NCI-H2196 (cell line): Measurements from ENCODE around the gene PLEKHB2.
"Not testable (repeated sequence)": the region's sequence is repeated elsewhere in the genome, so short reads cannot be mapped to it uniquely, and the experiment has no call there.

Experiments used
- DNase-seq: peaks from one replicate; lab custom pipeline; 2025; ENCODE audit not compliant: unreplicated experiment; lab: John Stamatoyannopoulos, UW

Gene PLEKHB2, protein sequence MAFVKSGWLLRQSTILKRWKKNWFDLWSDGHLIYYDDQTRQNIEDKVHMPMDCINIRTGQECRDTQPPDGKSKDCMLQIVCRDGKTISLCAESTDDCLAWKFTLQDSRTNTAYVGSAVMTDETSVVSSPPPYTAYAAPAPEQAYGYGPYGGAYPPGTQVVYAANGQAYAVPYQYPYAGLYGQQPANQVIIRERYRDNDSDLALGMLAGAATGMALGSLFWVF

DNA sequence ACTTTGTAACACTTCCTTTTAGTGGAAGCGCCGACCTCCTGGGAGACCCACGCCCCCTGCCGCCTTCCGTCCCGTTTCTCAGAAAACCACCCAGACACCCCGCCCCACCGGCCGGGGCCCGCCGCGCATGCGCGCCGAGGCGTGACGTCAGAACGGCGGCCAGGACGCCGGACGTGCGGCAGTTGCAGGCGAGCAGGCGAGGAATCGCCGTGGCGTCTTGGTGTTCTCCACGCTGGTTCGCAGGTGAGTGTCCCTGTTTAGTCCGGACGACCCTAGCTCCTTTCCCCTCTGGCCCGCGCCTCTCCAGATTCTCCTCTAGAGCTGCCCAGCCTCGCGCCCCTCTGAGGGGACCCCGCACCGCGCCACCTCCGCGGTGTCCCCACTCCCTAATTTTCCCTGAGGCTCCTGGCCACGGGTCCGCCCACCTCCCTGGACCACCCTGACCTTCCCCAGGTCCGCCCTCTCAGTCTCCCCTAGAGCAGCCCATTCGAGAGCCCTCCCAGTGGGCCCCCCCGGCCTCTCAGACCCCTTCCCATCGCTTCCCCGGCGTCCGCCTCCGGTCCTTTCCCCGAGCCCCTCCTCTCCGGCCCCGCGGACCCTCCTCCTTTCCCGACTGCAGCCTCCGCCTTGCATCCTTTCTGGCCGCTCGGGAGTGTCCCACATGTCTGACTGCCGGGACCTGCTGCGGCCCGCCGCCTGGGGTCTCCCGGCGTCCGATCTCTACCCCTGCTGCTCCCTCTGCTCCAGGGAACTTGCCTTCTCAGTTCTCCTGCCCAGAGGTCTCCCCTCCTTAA lies at the start of gene PLEKHB2:
TSS of gene PLEKHB2 (plus strand) at position 181 of the 794 bp plus-strand sequence. CDS start 15,606 bp downstream, outside the sequence.
- DNase-seq: peak; percentile 87

DNA sequence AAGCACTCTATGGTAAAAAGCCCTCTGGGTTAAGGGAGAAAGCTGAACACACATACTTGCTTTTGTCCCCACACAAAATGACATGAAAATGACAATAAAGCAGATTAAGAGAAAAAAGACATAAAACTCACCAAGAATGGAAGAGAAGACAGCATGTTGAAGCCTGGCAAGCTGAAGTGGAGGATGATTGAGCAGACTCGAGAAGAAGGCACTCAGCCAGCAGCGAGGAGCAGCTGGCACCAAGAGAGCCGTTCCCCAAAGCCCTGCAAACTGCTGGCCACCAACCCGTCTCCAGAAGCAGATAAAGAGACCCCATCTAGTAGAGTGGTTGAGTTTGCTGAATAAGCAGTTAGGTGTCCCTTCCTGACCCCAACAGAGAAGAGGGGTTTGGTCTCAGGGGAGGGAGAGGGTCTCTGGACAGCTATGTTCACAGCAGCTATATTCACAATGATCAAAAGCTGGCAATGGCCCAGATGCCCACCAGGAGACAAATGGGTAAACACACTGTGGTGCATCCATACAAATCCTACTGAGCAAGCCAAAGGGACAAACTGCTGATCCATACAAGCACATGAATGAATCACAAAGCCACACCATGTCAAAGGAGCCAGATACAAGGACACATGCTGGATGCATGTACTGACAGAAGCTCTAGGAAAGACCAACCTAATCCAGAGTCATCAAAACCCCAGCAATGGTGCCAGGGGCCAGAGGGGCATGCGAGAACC lies 48.8 kb upstream of the PLEKHB2 start:
- no peak for DNase-seq

DNA sequence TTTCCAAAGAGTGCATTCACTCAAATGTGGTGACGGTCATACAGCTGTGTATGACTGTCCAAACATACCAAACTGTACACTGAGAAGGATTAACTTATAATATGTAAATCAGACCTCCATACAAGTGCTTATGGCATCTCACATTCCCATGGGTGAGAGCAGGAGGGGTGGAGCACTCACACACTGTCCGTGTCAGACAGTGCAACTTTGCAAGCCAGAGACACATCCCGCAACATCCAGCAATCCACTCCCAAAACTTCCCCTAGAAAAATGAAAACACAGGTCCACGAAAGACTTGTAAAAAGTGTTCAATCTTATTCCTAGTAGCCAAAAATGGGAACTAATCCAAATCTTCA lies 48.2 kb upstream of the PLEKHB2 start:
- no peak for DNase-seq

DNA sequence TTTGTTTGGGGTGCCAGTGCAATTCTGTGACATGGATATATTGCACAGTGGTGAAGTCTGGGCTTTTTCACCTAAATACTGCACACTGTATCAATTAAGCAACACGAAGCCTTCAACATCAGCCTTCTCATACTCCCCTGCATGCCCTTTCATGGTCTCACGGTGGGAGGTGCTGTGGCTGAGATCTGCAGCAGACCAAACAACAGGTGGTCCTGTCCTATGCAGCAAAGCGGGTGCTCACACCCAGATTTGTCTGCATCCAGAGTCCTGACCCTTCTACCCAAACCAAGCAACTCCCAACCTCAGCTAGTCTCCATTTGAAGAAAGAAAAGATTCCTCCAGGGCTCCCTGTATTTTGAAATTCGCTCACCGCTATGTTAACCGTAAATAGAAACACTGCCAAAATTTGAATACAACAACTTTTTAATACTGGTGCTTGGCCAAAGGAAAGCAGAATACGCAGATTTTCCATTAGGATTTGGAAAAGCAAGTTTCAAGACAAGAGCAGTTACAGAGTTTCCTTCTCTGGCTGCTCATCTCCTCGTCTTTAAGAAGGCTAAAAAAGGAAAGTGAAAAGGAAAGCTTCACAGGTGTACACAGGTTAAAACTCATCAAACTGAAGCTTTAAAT lies 46.8 kb upstream of the PLEKHB2 start:
- no peak for DNase-seq

DNA sequence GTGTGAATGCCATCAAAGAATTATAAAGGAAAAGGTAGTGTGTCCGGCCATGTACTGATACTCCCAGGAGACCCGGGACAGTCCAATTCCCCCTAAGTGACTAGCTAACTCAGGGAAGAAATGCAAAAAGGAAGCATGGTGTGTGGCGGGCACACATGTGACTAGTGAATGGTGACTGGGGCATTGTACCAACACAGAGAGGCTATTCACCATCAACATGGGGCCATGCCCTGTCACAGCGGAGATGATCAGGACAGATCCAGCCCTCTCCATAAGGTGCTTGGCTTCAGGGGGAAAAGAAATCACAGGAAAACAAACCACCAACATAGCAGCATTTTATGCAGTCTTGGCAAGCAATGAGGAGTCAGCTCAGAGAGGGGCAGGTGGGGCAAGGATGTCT lies 46.2 kb upstream of the PLEKHB2 start:
- no peak for DNase-seq

DNA sequence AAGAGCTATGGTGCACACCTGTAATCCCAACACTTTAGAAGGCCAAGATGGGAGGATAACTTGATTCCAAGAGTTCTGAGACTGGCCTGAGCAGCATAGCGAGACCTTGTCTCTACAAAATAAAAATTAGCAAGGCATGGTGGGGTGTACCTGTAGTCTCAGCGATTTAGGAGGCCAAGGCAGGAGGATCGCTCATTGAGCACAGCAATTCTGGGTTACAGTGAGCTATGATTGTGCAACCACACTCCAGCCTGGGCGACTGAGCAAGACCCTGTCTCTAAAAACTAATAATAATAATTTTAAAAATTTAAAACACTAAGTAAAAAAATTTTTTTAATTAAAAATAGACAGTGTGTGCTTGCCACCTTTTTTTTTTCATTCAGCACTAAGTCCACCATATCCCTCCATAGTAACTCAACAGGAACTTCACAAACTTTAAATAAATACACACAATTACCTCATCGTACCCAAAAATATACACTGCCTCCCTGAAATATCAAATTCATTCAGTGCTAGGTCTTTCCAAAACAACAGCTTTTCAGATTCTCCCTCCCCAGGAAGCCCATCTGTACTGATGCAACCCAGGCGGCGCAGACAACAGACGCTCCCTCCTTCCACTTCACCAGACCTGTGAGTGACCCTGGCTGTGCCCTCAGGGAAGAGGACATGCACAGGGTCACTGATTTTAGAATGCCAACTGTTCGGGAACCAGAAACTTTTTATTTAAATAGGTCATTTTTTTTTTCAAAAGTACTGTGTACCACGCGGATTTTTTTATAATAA lies 41.4 kb upstream of the PLEKHB2 start:
- DNase-seq: no peak

DNA sequence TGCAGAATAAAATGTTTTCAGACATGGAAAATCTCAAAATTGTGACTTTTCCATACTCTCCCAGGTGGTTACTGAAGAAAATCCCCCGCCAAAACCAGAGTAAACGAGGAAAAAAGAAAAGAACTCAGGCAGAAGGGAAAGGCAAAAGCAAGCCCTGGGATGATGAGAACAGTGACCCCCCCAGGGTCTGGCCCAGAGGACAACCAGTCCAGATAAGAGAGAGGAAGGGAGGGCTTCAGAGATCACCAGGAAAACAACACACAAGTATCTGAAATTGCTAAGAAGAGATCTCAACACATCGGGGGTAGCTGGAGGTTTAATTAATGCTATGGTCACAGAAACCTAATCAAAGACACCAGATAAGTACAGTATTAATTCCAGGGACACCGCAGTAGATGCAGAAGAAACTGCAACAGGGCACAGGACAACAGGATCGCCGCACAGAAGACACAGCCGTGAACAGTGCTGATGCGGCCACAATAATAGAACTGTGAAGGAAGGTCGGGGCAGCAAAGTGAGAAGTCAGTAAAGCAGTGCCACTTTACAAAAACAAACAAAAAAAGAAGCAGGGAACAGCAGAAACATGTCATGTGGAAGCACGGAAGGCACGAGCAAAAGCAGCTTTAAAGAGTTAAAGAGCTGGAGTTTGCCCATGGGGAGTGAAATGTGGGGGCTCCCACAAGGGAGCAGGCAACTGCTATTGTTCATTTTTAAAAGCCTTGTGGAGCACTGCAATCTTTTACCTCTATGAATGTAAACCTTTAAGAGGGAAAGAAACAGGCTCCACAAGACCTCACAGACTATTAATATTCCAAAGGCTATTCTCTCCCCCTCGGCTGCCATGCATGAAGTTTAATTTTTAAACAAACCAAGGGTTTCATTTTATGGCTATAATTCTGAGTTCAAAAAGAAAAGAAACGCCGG lies 40.3 kb upstream of the PLEKHB2 start:
- no peak for DNase-seq

DNA sequence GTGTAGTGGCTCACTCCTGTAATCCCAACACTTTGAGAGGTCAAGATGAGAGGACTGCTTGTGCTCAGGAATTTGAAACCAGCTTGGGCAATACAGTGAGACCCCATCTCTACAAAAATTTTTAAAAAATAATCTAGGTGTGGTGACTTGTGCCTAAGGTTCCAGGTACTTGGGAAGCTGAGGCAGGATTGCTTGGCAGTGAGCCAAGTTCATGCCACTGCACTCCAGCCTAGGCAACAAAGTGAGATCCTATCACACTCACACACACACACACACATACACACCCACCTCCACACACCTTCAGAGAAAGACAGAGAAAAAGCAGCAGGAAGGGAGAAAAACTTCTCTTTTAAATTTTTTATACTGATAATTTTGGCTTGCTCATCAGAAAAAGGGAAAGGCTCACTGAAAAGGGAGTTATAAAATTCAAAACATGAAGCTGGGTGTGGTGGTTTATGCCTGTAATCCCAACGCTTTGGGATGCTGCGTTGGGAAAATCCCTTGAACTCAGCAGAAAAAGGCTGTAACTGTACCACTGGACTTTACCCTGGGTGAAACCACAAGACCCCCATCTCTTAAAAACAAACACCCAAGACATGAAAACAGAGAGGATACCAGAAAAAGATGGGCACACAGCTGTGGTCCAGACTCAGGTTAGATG lies 37.5 kb upstream of the PLEKHB2 start:
- DNase-seq: no peak

DNA sequence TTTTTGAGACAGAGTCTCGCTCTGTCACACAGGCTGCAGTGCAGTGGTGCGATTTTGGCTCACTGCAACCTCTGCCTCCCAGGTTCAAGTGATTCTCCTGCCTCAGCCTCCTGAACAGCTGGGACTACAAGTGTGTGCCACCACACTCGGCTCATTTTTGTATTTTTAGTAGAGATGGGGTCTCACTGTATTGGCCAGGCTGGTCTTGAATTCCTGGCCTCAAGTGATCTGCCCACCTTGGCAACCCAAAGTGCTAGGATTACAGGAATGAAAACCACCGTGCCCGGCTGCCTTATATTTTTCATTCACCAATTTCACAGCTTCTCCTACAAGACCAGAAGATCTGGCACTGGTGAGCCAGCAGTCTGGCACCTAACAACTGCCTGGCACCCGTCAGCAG lies 37.0 kb upstream of the PLEKHB2 start:
- DNase-seq: not testable (repeated sequence)

DNA sequence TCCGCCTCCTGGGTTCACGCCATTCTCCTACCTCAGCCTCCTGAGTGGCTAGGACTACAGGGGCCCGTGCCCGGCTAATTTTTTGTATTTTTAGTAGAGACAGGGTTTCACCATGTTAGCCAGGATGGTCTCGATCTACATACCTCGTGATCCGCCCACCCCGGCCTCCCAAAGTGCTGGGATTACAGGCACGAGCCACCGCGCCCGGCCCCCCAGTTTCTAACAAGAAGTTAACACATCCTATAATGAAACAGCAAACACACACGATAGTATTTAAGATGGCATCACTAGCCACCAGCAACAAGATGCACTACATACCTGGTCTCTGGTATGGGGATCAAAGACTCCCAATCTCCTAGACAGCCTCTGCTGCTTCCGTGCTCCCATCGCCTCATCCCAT lies 29.6 kb upstream of the PLEKHB2 start:
- not testable (repeated sequence) for DNase-seq

DNA sequence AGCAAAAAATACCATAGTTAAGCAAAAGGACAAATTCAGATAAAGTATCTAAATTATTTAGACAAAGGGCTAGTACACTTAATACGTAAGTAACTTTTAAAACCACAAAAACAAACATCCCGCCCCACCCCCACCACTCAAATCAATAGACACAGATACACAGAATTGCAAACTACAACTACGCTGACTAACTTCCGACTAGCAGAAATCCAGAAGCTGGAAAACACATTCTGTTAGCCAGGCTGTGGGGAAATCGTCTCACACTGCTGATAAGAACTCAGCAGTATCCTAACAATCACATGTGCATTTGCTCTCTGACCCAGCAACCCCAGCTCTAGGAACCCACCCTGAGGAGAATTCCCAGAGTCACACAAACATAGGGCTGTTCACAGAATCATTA lies 28.4 kb upstream of the PLEKHB2 start:
- DNase-seq: no peak

DNA sequence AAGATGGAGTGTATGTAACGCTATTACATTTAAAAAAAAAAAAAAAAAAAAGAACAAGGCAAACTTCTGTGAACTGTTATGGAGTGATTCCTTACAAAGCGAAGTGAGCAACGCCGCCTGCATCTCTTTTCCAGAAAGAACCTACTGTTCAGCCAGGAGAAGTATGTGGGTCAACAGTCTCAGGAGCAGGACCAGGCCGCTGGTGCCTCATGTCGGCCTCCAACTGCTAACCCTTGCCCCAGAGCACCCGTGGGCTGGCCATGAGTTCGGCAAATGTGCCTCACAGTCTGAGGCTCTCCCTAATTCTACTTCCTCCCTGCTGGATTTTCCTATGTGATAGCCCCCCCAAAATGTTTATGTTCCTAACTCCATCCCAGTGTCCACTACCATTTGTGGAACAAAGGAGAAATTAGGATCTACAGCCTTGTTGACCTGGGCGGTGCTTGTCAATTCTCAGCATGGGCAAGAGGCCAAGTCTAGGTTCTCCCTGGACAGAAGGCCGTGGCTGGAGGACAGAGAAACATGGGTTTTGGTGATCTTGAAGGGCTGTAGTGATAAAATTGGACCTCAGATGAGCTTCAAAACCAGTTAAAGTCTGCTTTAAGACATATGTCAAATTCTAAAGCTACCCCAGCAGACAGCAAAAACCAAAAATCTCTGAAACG lies 27.8 kb upstream of the PLEKHB2 start:
- DNase-seq: no peak

DNA sequence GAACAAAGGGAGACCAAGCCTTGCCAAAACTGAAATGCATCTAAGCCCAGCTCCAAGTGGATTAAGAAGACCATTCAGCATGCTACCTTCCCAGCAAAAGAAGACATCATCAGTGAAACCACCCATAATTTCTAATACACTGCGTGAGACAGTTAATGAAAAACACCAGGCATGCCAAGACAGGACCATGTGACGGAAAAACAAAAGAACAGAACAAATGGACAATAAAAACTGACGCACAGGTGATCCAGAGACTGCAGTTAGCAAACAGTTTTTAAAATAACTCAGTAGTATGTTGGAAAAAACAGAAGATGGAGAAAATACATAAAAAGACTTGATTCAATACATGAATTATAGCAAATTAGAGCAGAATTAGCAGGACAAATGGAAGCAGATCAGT lies 27.2 kb upstream of the PLEKHB2 start:
- DNase-seq: no peak

DNA sequence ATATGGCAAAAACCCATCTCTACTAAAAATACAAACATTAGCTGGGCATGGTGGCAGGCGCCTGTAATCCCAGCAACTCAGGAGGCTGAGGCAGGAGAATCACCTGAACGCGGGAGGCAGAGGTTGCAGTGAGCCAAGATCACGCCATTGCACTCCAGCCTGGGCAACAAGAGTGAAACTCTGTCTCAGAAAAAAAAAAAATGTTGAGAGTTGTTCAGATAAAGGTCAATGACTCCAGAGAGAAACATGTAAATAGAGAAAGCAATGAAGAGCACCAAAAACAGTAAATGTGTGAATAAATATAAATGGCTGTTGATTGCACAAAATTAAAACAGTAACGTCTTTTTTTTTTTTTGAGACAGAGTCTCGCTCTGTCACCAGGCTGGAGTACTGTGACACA lies 25.2 kb upstream of the PLEKHB2 start:
- DNase-seq: not testable (repeated sequence)

DNA sequence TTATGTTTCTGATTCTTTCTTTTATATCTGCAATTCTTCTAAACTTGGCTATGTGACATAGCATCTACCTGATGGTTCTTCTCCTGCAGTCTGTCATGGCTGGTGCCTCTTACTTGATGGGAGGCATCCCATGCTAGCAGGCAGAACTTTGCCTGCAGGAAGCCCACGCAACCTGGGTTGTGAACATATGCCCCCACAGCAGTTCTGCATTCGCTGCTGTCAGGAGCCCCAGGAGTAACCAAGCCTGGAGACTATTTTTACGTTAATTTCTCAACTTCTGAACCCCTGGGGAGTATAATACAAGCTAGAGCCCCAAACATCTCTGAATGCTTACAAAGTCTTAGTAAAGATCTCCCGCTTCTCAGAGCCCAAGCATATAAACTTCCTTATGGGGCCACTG lies 23.9 kb upstream of the PLEKHB2 start:
- no peak for DNase-seq

DNA sequence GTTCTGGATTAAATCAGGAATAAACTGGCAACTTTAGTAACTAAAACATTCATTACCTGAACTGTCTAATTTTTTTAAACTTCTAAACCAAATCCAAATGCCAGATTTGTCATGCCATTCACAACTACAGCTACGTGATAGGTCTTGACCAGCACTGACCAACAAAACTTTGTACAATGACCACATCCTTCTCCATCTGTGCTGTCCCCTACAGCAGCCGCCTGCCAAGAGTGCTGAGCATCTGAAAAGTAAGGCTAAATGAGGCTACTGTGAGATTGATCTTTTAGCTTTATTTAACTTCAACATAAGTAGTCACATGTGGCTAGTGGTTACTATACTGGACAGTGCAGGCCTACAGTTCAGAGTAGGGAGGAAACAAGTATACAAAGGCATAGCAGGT lies 19.5 kb upstream of the PLEKHB2 start:
- no peak for DNase-seq

DNA sequence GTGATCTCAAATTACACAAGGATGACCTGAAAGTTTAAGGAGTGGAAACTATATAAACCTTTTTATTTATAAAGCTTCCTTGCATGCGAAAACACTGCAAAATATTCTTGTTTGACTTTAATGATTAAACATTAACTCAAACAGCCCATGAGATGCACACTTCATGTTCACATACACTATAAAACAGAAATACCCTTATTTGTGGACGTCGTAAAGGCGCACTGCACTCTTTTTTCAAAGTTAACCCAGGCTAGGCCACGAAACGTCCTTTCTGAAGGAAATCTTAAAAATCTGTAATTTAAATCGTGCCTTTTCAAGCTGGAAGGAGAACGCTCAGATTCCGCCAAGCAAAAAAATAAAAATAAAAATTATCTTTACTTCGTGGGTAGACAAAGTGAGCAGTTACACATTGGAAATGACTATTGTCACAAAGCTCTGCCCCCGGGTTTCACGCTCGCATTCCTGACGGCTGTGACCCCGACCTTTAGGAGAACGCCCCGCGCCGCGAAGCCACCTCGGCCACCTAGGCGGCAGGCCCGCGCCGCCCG lies 12.6 kb upstream of the PLEKHB2 start:
- no peak for DNase-seq

DNA sequence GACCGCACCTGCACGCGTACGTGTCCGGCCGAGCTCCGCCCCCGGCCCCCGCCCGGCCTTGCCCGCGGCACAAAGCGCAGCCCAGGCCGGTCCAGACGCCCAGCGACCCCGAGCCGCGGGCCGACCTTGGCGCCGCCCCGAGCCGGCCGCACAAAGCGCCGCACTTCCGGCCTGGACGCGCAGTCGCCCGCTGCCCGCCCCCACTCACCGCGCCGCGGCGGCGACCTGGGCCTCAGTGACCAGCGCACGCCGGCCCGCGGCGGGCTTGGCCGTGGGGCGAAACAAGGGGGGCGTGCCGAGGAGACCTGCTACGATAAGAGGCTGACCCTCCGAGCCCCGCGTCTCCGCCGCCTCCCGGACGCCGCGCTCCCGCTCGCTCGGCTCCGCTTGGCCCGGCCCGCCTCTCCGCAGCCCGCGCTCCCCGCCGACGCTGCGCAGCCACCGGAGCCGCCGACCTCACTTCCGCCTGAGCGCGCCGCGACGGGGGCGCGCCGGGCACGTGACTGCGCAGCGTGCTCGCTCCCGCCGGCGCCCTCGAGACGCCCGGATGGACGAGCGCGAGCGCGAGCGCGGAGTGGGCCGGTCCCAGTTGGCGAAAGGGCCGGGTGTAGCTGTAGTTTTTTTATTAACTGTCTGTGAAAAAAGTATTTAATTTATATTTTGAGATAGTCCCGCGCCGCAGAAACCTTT lies 12.0 kb upstream of the PLEKHB2 start, which contains the start of gene FAM168B:
TSS of gene FAM168B (minus strand) at position 455 of the 690 bp plus-strand sequence. CDS start 10,814 bp downstream, outside the sequence.
- DNase-seq: peak; percentile 94
